ENCODE results near the gene CNFN.

Gene CNFN

DNA sequence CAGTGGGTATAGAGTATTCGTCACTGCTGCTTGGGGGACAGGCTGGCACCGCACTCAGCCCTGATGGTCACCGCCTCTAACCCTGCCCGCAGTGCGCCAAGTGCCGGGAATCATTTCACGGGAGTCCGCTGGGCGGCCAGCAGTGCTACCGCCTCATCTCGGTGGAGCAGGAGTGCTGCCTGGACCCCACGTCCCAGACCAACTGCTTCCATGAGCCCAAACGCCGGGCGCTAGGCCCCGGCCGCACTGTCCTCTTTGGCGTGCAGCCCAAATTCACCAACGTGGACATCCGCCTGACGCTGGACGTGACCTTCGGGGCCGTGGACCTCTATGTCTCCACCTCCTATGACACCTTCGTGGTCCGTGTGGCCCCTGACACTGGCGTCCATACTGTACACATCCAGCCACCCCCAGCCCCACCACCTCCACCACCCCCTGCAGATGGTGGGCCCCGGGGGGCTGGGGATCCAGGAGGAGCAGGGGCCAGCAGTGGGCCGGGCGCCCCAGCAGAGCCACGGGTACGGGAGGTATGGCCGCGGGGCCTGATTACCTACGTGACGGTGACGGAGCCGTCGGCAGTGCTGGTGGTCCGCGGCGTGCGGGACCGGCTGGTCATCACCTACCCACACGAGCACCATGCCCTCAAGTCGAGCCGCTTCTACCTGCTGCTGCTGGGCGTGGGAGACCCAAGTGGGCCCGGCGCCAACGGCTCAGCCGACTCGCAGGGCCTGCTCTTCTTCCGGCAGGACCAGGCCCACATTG is 14.5 kb downstream of the CNFN start:
- DNase-seq (ENCODE audit: low spot score) = no peak

DNA sequence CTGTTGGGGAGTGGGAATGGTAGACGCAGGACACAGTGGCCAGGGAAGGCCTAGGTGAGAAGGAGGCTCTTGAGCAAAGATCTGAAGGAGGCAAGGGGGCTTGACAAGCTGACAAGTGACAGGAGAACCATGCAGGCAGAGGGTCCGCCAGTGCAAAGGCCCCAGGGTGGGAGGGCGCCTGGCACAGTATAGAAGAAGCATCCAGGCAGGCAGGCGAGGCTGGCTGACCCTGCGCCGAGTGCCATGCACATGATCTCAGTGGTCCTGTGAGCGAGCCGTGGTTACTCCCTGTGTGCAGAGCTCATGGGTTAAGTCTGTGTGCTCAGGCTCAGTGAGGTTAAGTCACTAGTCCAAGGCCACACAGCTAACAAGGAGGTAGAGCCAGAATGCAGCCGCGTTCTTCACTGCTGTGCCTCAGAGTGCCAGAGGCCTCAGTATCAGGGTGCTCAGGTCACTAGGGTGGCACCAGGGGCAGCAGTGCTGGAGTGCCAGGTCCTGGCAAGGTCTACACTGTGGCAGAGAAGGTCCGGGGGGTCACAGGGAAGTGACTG is 15.2 kb downstream of the CNFN start:
- DNase-seq (ENCODE audit: low spot score) = no peak

DNA sequence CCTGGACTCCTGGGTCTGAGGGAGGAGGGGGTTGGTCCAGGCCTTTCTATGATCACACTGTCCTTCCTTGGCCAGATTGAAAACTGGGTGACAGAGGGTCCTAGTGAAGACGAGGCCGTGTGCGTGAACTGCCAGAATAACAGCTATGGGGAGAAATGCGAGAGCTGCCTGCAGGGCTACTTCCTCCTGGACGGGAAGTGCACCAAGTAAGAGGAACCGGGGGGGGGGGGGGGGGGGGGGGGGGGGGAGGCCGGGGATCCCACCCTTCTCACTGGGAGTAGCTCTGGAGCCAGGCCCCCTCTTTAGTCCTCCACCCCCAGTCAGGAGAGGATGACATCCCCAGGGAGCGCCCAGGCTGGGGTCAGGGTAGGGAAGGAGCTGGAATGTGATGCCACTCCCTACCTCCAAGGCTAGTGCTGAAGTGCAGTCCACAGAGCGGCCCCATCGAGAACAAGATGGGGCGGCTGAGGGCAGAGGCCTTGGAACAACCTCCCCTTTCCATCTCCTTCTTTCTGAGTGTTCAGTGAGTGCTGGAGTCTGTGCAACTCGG is 19.4 kb downstream of the CNFN start:
- no peak for DNase-seq (ENCODE audit: low spot score)

DNA sequence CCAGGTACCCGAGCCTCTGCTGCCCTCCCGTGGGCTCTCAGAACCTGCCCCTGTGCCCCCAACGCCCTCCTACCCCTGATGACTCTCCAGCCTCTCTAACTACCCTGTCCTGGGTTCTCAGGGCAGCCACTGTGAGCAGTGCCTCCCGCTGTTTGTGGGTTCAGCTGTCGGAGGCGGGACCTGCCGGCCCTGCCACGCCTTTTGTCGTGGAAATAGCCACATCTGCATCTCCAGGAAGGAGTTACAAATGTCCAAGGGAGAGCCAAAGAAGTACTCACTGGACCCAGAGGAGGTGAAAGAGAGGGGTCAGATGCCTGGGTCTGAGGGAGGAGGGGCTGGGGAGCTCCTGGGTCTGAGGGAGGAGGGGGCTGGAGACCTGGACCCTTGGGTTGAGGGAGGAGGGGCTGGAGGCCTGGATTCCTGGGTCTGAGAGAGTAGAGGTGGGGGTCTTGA is 20.0 kb downstream of the CNFN start:
- no peak for DNase-seq (ENCODE audit: low spot score)

DNA sequence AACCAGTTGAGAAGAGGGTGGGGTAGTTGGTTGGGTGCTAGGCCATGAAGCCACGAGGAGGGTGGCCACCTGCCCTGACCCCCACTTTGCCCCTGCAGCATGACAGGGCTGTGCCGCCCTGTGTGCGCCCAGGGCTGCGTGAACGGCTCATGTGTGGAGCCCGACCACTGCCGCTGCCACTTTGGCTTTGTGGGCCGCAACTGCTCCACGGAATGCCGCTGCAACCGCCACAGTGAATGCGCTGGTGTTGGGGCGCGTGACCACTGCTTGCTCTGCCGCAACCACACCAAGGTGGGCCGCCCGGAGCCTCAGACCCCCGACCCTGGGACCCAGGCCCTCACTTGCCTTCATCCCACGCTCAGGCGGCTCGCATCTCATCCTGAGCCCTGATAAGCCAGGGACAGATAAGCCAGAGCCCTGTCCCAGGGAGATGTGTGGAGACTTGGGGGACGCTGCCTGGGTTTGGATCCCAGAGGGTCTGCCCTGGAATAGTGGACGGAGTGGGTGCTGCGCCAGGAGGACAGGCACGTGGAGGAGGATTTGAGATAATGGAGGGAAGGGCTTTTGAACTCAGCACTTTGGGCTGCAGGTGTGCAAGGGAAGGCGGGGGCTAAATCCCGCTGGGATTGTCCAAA is 20.5 kb downstream of the CNFN start:
- no peak for DNase-seq (ENCODE audit: low spot score)

DNA sequence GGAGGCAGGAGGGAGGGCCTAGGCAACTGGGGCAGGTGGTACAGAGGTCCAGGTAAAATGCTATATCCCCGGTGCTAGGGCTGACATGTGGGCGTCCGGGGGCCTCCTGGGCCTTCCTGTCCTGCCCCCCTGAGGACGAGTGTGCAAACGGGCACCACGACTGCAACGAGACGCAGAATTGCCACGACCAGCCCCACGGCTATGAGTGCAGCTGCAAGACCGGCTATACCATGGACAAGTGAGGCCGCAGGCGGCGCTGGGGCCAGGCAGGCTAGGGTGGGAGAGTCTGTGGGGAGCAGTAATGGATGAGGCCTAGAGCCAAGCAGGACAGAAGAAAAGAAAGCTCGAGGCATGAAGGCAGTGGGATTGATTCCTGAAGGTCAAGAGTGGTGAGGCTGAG is 21.3 kb downstream of the CNFN start:
- DNase-seq (ENCODE audit: low spot score) = no peak

DNA sequence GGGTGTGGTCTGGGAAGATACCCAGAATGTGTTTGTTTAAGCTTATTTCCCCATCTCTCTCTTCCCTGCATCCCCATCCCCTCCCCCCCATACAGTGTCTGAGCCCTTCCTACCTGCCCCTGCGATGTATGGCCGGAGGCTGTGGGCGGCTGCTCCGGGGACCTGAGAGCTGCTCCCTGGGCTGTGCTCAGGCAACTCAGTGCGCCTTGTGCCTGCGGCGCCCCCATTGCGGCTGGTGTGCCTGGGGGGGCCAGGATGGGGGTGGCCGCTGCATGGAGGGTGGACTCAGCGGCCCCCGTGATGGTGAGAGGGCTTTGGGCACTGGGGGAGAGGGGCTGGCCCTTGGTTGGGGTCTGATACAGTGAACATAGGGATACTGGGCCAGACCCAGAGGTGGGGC is 21.7 kb downstream of the CNFN start:
- DNase-seq (ENCODE audit: low spot score) = no peak

DNA sequence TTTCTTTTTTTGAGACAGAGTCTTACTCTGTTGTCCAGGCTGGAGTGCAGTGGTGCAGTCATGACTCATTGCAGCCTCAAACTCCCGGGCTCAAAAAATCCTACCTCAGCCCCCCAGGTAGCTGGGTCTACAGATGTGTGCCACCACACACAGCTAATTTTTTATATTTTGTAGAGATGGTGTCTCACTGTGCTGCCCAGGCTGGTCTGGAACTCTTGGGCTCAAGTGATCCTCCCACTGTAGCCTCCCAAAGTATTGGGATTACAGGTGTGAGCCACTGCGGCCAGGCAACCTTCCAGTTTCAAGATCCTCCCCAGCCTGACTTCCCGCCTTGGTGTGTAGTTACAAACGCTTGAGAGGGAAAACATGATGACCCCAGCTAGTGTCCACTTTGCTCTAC is 22.2 kb downstream of the CNFN start:
- no peak for DNase-seq (ENCODE audit: low spot score)

DNA sequence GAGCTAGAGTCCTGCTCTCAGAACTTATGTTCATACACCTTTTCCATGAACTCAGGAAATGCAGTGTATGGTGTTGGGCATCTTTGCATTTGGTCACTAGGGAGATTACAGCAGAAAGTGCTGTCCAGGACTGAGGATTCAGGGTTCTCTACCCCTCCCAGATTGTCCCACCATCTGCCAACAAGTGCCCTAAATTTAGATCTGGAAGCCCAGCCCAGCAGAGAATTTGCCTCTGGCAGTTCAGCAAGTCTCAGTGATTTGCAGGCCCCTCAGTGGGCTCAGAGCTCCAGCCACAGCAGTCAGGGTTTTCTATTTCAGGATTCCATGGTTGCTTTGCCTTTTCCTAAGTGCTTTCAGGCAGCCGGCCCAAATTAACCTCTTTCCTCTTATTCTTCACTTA is 23.4 kb downstream of the CNFN start:
- no peak for DNase-seq (ENCODE audit: low spot score)

DNA sequence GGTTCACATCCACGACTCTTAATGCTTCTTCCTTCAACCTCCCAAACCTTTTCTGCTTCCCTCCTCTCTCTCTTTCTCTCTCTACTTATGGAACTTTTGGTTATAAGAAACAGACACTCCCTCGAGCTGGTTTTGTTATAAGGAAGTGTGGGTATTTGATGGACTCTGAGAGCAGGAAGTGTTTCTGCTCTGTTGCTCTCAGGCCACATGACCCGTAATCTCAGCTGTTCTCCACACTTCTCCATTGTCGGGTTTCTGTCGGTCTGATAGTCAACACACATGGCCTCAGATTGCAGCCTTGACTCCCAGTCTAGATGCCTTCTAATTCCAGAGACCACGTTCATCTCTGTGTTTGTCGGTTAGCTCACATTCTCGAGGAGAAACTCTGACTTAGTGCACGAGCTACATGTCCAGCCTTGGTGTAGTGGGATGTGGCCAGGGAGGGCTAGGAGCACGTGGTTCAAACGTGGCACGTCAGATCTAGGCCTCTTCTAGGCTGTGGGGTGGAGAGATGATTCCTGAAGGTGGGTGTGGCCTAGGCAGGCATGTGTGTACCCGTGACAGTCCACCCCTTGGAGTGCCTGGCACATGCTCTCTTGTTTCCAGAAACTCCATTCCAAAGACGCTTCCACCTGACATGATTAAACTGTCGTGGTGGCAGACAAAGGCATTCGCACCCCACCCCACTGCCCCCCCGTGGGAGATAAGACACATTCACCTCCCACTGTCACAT is 26.3 kb downstream of the CNFN start:
- no peak for DNase-seq (ENCODE audit: low spot score)

DNA sequence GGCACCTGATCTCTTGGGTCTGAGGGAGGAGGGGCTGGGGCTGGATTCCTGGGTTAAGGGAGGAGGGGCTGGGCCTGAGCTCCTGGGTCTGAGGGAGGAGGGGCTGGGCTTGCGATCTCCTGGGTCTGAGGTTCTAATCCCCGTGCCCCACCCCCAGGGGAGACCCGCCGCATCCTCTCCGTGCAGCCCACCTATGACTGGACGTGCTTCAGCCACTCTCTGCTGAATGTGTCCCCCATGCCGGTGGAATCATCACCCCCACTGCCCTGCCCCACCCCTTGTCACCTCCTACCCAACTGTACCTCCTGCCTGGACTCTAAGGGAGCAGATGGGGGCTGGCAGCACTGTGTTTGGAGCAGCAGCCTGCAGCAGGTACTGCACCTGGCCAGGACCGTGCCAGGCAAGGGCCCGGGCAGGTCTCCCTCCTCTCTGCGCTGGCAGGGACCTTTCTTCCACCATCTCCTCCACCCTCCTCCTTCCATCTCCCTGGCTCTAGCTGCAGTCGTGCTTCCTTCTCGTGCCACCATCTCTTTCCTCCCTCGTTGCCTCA is 27.1 kb downstream of the CNFN start:
- no peak for DNase-seq (ENCODE audit: low spot score)

DNA sequence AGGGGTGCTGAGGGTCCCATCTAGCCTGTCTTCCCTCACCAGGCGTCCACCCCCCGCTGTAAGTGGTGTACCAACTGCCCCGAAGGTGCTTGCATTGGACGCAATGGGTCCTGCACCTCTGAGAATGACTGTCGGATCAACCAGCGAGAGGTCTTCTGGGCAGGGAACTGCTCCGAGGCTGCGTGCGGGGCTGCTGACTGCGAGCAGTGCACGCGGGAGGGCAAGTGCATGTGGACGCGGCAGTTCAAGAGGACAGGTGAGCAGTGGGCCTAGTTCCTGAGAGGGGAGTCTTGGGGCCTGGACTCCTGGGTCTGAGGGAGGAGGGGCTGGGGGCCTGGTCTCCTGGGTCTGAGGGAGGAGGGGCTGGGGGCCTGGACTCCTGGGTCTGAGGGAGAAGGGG is 27.8 kb downstream of the CNFN start:
- no peak for DNase-seq (ENCODE audit: low spot score)

DNA sequence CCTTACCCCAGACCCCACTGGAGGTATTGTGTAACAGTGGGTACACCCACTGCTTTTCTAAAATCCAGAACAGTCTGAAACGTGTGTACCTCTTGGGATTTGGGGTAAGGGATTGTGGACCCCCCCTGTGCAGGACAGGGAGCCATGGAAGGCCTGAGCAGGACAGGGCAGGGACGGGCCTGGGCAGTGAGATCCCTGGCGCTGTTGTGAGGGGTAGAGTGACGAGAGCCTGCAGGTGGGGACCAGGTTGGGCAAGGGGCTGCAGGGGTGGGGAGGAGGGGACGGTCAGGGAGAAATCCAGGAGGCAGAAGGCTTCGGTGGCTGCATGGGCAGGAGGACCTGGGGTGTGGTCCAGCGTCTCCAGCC is 28.6 kb downstream of the CNFN start:
- no peak for DNase-seq (ENCODE audit: low spot score)

DNA sequence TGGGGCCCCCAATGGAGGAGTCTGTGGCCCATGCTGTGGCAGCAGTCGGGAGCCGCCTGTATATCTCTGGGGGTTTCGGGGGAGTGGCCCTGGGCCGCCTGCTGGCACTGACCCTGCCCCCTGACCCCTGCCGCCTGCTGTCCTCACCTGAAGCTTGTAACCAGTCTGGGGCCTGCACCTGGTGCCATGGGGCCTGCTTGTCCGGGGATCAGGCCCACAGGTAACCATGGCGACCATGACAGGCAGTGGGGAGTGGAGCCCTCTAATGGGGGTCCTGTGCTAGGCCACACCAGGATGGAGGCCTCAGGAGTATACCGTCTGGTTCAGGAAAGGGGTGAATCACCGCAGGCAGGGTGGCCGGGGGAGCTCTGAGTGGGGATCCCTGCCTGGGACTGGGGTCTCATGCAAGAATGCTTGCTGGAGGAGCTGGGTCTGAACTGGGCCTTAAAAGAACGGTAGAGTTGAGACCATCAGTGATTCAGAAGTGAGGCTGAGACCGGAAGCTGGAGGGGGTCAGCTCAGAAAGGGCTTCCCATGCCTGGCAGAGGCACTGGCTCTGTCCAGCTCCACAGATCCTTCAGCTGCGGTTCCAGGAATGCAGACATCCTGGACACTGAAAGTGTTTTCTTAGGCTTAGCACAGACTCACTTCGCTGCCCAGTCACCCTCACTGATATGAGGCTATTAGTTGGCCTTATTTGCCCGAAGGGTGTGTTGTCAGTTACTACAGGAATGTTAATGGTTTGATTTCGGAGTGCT is 29.1 kb downstream of the CNFN start:
- no peak for DNase-seq (ENCODE audit: low spot score)

DNA sequence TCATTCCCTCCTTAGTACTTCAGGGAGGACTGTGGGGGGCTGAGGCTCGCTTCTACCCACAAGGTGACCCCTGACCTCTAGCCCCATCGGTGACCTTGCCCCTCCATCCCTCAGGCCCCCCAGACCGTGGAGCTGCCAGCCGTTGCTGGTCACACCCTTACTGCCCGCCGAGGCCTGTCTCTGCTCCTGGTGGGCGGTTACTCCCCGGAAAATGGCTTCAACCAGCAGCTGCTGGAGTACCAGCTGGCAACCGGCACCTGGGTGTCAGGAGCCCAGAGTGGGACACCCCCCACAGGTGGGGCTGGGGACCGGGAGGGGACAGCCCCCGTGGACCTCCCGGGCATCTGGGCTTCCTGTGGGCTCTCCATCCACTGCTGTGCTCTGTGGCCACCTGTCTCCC is 32.8 kb downstream of the CNFN start:
- no peak for DNase-seq (ENCODE audit: low spot score)

DNA sequence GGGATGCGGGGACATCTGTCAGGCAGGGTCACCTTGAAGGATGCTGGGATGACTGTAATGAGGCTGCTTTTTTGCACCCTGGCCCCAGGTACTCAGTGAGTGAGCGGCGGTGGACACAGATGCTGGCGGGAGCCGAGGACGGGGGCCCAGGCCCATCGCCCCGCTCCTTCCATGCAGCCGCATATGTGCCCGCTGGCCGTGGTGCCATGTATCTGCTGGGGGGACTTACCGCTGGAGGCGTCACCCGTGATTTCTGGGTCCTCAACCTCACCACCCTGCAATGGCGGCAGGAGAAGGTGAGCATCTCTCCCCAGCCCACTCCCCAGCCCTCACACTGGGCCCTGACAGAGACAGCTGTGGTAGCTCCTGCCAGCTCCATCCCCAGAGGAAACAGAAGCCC is 33.4 kb downstream of the CNFN start:
- DNase-seq (ENCODE audit: low spot score) = no peak

DNA sequence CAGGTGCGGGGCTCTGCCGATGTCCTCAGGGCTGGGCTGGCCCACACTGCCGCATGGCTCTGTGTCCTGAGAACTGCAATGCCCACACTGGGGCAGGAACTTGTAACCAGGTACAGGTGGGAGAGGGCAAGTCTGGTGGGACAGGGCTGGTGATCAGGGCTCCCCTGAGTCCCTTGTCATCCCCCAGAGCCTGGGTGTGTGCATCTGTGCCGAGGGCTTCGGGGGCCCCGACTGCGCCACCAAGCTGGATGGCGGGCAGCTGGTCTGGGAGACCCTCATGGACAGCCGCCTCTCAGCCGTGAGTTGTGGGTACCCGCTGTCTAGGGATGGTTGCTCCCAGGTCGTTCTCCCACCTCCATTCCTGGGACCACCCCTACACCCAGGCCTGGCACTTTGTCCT is 34.2 kb downstream of the CNFN start:
- DNase-seq (ENCODE audit: low spot score) = no peak

DNA sequence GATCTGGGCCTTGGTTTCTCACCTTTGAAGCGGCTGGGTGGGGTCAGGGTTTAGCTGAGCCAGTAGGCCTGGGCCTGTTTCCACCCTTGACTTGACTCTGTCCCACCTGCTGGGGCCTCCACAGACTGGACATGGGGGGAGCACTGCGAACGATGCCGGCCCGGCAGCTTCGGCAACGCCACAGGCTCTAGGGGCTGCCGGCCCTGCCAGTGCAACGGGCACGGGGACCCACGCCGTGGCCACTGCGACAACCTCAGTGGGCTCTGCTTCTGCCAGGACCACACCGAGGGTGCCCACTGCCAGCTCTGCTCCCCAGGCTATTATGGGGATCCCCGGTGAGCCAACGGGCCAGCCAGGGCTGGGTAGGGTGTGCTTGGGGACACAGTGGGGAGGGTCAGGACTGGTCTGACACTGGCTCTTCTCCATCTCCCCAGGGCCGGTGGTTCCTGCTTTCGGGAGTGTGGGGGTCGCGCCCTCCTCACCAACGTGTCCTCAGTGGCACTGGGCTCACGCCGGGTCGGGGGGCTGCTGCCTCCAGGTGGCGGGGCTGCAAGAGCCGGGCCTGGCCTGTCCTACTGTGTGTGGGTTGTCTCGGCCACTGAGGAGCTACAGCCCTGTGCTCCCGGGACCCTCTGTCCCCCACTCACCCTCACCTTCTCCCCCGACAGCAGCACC is 36.6 kb downstream of the CNFN start:
- DNase-seq (ENCODE audit: low spot score) = no peak

DNA sequence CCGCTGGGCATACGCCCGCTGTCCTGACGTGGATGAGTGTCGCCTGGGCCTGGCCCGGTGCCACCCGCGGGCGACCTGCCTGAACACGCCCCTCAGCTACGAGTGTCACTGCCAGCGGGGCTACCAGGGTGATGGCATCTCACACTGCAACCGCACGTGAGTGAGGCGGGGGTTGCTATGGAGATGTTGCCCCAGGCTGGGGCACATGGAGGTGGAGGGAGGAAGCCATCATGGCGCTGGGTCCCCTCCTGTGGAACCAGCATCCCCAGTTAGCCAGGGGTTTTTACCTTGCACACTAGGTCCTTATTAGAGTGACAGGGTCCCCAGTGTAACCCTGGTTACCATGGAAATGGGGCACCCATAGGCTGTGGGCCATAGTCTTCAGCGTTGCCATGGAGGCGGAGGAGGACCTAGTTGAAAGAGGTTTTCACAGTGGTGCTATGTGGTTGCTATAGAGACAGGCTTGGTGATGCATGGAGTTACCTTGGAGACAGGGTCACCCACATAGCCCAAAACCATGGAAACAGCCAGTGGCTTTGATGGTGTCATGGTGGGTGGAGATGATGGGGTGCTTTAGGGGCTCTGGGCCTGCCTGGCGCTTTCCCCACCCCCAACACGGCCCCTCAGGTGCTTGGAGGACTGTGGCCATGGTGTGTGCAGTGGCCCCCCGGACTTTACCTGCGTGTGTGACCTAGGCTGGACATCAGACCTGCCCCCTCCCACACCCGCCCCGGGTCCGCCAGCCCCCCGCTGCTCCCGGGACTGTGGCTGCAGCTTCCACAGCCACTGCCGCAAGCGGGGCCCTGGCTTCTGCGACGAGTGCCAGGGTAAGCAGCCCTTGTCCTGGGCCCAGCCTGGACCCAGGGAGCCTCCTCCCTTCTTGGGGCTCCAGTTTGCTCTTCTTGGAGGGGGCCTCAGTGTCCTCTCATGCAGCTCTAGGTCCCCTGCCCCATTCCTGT is 37.5 kb downstream of the CNFN start:
- DNase-seq (ENCODE audit: low spot score) = no peak
